ENCODE results near the gene IL23A. TPM values are rescaled to one million over a fixed set of nuclear protein-coding genes. Genes with fewer than 3 reads are reported as not detected.

IL23A gene
- total and polyA plus RNA-seq, 2 of the 13 experiments (the other 11 are each of a cell fraction or from before 2014, with no cell fraction given): 0.33 to 0.35 TPM

DNA sequence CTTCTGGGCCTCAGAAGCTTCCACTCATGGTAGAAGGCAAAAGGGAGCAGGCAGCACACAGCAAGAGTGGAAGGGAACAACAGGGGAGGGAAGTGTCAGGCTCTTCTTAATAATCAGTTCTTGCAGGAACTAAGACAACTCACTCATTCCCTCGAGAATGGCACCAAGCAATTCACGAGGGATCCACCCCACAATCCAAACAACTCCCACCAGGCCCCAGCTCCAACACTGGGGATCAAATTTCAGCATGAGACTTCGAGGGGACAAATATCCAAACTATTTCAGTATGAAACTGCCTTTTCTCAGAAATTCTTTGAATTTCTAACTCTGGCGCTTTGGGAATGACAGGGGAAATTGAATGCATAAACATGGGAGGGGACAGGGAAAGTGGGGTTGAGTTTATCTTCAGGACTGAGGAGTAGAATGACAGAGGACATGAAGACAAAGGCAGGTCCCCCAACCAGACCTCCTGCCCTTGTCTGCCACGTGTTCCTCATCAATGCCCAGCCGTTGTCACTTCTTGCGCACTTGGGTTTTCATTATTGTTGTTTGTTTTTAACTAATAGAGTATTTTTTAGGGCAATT is 48.6 kb downstream of the IL23A start:
- H3K4me2 ChIP-seq (ENCODE audit: low read depth, low read length): peak overlapping the region; percentile 43
- no TSS peak for BruUV-seq (replicated peaks)
- no peak overlapping the region for H3K9ac ChIP-seq (ENCODE audit: insufficient read depth, low read depth, low read length)
- H3K27ac ChIP-seq (ENCODE audit: extremely low read length, insufficient read depth, low read length): no peak overlapping the region
- in situ Hi-C loops (cut with HindIII; ENCODE audit: extremely low pct_ligation_motif_present, low pct_unique_long_range_greater_than_20kb): no loop called here
- no peak for FAIRE-seq
- CTCF ChIA-PET (ENCODE audit: low intra/inter-chr PET ratio, low total read pairs): no interaction called here
- WGBS (ENCODE audit: low lambda C conversion rate): 14% methylated on average over 7 of the region's 7 CpGs
- H3K4me1 ChIP-seq (ENCODE audit: insufficient read depth, low read length): peaks cover 49% of the 10 kb centered on the region
- DNase-seq (ENCODE audit: low spot score): no peak
- H2AFZ ChIP-seq (ENCODE audit: low read length): peak overlapping the region; percentile 46
- H4K20me1 ChIP-seq (ENCODE audit: insufficient read depth, low read length): no peaks in the 10 kb centered on the region
- H3K4me3 ChIP-seq (replicated peaks in 1 of 3; ENCODE audit: insufficient read depth in 1 of 3, low read depth in 2 of 3, low read length in 3 of 3): no peak overlapping the region; a peak in 1 of 6 replicates
- no peak for TF ChIP-seq ZNF3 (CRISPR knock-in tag; IDR thresholded peaks at IDR 0.05)
- TF ChIP-seq, protein P1, sequence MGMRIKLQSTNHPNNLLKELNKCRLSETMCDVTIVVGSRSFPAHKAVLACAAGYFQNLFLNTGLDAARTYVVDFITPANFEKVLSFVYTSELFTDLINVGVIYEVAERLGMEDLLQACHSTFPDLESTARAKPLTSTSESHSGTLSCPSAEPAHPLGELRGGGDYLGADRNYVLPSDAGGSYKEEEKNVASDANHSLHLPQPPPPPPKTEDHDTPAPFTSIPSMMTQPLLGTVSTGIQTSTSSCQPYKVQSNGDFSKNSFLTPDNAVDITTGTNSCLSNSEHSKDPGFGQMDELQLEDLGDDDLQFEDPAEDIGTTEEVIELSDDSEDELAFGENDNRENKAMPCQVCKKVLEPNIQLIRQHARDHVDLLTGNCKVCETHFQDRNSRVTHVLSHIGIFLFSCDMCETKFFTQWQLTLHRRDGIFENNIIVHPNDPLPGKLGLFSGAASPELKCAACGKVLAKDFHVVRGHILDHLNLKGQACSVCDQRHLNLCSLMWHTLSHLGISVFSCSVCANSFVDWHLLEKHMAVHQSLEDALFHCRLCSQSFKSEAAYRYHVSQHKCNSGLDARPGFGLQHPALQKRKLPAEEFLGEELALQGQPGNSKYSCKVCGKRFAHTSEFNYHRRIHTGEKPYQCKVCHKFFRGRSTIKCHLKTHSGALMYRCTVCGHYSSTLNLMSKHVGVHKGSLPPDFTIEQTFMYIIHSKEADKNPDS (CRISPR knock-in tag; IDR thresholded peaks at IDR 0.05): no peak
- TF ChIP-seq SYNCRIP (IDR thresholded peaks at IDR 0.05; ENCODE audit: insufficient read depth, low read depth, low read length): no peak
- no peak for TF ChIP-seq ZBTB3 (CRISPR knock-in tag; IDR thresholded peaks at IDR 0.05; ENCODE audit: borderline replicate concordance, low read depth)
- TF ChIP-seq SIX1 (CRISPR knock-in tag; IDR thresholded peaks at IDR 0.05; ENCODE audit: borderline replicate concordance): peak; percentile 76; the same call in 1 of the 2 replicates
- no peak for TF ChIP-seq PPARG (CRISPR knock-in tag; conservative IDR thresholded peaks at IDR 0.05)
- no peak for TF ChIP-seq RBFOX2 (IDR thresholded peaks at IDR 0.05; ENCODE audit: low read depth, low read length)
- peak; percentile 56; the same call in 1 of the 2 replicates for TF ChIP-seq SIX4 (CRISPR knock-in tag; IDR thresholded peaks at IDR 0.05)
- TF ChIP-seq NR2F1 (CRISPR knock-in tag; IDR thresholded peaks at IDR 0.05): no peak
- TF ChIP-seq, protein P2, sequence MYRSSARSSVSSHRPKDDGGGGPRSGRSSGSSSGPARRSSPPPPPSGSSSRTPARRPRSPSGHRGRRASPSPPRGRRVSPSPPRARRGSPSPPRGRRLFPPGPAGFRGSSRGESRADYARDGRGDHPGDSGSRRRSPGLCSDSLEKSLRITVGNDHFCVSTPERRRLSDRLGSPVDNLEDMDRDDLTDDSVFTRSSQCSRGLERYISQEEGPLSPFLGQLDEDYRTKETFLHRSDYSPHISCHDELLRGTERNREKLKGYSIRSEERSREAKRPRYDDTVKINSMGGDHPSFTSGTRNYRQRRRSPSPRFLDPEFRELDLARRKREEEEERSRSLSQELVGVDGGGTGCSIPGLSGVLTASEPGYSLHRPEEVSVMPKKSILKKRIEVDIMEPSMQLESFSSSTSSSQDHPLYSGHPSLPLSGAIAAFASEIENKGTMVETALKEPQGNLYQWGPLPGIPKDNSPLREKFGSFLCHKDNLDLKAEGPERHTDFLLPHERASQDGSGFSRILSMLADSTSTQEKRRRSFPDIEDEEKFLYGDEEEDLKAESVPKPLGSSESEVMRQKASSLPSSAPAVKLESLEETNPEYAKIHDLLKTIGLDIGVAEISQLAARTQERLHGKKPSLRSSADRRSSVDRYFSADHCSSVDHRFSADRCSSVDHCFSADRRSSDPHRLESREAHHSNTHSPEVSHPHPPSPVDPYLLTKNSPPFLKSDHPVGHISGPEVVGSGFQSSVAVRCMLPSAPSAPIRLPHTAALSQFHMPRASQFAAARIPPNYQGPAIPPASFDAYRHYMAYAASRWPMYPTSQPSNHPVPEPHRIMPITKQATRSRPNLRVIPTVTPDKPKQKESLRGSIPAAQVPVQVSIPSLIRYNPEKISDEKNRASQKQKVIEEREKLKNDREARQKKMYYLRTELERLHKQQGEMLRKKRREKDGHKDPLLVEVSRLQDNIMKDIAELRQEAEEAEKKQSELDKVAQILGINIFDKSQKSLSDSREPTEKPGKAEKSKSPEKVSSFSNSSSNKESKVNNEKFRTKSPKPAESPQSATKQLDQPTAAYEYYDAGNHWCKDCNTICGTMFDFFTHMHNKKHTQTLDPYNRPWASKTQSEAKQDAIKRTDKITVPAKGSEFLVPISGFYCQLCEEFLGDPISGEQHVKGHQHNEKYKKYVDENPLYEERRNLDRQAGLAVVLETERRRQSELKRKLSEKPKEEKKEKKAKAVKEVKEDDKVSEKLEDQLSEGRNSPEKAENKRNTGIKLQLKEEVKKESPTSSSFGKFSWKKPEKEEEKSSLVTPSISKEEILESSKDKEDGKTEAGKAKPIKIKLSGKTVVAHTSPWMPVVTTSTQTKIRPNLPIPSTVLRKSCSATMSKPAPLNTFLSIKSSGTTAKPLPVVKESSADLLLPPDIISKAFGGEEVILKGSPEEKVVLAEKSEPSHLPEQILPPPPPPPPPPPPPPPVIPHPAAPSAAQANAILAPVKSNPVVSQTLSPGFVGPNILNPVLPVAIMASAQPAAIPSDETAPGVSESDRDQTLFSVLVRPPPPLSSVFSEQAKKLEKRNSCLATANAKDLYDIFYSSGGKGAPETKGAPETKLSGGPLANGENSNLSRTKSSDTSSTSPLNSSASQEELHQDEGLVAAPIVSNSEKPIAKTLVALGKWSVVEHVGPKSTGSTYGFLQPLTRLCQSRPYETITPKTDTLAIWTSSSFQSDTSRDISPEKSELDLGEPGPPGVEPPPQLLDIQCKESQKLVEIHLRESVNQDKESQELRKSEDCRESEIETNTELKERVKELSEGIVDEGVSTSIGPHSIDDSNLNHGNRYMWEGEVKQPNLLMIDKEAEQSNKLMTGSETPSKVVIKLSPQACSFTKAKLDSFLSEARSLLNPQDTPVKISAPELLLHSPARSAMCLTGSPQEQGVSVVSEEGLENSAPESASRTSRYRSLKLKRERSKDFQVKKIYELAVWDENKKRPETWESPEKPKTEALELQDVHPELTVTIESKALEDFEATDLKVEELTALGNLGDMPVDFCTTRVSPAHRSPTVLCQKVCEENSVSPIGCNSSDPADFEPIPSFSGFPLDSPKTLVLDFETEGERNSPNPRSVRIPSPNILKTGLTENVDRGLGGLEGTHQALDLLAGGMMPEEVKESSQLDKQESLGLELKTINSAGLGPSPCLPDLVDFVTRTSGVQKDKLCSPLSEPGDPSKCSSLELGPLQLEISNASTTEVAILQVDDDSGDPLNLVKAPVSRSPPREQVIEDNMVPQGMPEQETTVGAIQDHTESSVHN (CRISPR knock-in tag; IDR thresholded peaks at IDR 0.05): no peak
- no peak for TF ChIP-seq ZFP36L2 (CRISPR knock-in tag; IDR thresholded peaks at IDR 0.05)
- intact Hi-C loops (cut with micrococcal nuclease; ENCODE audit: unreplicated experiment): no loop called here
- POLR2A ChIA-PET: interaction anchor here (1.1 kb wide), 2 partner anchors 24 to 27 kb away, joined by 3 to 4 read pairs; partner anchors contain the start of genes APOF and STAT2
- no peaks in the 10 kb centered on the region for H3K79me2 ChIP-seq (ENCODE audit: insufficient read depth, low read length)
- ATAC-seq: no peak
- H3K36me3 ChIP-seq (replicated peaks in 1 of 2; ENCODE audit: control insufficient read depth in 1 of 2, insufficient read depth in 2 of 2, low read length in 2 of 2): no peaks in the 10 kb centered on the region
- no peaks in the 10 kb centered on the region for H3K9me3 ChIP-seq (ENCODE audit: low read length)
- H3K27me3 ChIP-seq (ENCODE audit: control insufficient read depth in 1 of 2, insufficient read depth in 2 of 2, low read length in 2 of 2): peaks cover 0 to 2% of the 10 kb centered on the region in 2 experiments; a peak in 1 of 5 replicates

Data from HepG2 (cell line).